ENCODE data around the gene GJC2.

The GJC2 gene

DNA sequence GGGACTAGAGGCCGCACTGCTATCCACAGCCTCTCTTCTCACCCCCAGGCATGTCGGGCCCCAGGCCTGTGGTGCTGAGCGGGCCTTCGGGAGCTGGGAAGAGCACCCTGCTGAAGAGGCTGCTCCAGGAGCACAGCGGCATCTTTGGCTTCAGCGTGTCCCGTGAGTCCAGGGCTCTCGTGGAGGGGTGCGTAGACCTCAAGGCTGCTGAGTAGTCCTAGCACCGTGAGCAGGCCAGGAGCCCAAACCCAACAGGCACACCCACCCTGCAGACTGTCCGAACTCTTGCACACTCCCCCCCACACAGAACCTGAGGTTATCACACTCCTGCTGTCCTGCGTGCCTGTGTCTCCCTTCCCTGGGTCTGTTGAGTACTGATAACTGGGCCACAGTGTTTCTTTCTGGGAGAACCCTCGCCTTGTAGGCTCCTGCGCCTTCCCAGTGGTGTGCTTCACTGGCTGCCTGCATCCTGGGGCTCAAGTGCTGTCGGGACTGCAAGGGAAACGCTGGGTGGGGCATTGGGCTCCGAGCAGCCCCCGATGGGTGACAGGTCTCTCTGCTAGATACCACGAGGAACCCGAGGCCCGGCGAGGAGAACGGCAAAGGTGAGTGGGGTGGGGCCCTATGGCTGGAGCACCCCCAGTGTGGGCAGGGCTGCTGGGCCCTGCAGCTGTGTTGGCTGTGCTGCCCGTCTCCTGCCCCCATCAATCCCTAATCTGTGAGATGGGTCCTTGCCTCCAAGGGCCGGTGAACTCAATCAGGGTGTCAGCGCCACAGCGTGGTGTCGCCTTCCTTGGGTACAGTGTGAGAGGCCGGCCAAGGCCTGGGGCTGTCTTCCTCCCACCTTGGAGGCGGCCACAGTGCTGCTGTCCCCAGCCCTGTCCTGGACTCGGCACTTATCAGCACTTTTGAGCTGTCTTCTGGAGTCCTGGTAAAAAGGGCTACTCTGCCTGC, 4.0 kb upstream of the GJC2 start:
- no peak for DNase-seq (ENCODE audit: low read depth)

DNA sequence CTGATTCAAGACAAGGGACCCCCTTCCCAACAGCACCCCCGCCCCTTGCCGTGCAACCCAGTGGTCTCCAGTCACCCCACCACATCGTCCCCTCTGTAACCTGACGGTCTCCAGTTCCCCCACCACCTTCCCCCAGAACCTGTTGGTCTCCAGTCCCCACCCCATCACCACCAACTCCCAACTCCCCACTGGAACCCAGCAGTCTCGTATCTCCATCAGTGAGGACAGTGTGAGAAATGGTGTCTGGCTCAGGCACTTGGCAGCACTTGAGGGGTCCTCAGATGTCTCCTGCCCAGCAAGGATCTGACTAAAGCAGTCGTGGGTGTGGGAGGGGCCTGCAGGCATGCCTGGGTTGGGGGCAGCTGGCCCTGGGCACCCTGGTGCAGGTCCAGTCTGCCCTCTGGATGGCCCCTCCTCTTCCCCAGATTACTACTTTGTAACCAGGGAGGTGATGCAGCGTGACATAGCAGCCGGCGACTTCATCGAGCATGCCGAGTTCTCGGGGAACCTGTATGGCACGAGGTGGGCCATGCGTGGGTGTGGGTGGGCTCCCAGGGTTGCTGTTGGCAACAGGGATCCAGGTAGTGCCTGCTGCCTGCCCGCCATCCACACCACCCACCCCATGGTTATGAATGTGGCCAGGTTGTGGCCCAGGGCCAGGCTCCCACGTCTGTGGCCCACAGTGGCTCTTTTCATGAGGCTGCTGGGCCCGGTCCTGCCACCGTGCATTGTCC, 3.1 kb upstream of the GJC2 start:
- no peak for DNase-seq (ENCODE audit: low read depth)

DNA sequence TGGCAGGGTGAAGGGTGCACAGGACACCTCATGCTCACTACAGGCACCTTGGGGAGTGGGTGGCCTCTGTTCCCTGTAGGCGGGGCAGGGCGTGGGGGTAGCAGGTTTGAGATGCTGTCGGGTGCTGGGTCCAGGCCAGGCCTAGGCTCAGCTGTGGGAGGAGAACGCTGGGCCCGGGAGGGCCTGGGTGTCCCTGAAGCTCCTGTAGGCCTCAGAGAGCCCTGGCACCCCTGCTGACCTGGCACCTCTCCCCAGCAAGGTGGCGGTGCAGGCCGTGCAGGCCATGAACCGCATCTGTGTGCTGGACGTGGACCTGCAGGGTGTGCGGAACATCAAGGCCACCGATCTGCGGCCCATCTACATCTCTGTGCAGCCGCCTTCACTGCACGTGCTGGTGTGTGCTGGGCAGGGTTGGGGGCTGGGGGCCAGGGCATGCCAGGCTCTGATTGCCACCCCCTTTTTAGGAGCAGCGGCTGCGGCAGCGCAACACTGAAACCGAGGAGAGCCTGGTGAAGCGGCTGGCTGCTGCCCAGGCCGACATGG, 2.5 kb upstream of the GJC2 start:
- no peak for DNase-seq (ENCODE audit: low read depth)

DNA sequence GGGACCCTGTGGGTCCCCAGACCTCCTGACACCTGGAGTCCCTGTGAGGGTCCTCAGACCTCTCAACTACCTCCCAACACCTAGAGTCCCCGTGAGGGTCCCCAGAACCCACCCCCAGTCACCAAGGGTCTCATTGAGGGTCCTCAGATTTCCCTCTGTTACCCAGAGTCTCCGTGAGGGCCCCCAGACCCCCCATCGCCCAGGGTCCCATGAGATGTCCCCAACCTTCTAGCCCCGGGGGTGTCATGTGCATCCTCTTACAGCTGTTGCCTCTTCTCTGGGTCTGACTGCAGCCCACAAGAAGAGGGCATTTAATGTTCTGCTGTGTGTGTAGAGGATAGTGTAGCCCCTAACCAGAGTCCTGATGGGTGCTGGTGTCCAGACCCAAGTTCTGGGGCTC, 2.0 kb upstream of the GJC2 start:
- DNase-seq (ENCODE audit: low read depth) = no peak

DNA sequence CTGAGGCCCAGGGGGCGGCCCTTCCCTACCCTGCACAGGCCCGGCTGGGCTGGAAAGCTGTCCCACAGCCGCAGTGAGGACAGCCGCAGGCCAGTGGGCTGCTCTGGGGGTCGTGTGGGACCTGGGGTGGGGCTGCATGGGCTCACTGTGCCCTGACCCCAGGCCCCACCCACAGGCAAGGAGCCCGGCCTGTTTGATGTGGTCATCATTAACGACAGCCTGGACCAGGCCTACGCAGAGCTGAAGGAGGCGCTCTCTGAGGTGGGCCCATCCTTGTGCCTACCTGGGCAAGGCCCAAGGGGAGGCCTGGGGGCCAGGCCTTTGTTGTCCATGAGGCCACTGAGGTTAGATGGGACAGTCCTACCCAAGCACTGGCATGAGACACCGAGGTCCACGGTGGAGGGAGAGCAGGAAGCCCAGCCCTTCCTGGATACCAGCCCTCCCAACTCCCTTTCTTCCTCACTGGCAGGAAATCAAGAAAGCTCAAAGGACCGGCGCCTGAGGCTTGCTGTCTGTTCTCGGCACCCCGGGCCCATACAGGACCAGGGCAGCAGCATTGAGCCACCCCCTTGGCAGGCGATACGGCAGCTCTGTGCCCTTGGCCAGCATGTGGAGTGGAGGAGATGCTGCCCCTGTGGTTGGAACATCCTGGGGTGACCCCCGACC, 1.4 kb upstream of the GJC2 start:
- no peak for DNase-seq (ENCODE audit: low read depth)

DNA sequence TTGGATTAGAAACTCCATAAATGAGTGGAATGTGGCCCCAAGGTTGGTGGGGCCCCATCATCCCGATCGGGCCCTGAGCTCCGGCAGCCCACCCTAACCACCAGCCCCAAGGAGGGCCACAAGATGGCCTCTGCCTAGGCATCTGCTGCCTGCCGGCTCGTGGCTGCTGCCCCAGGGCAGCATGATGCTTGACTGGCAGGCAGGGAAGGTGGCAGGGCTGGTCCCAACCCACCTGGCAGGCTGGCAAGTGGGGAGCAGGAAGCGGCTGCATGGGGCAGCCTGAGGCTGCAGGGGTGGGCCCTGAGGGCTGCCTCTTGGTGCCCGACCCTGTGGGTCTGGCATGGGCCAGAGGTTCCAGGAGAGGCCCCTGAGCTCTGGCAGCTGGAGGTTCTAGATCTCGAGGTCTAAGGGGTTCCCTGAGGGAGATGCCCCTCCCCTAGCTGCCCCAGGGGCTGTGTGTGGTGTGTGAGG, 760 bp upstream of the GJC2 start:
- DNase-seq (ENCODE audit: low read depth) = no peak

DNA sequence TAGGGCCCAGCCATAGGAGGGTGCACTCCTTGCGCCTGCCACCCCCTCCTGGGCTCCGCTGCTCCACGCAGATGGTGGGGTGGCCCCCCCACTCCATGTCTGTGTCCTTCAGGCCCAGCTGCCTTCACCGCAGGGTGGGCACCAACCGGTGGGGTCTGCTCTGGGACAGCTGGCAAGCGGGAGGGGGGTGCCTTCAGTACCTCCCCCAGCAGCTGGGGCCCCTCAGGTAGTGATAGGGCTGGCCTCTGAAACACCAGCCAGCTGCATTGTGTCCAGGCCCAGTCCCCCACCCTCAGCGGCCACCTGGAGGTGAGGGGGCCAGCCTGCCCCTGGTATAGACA, 360 bp downstream of the GJC2 start:
- no peak for DNase-seq (ENCODE audit: low read depth)

DNA sequence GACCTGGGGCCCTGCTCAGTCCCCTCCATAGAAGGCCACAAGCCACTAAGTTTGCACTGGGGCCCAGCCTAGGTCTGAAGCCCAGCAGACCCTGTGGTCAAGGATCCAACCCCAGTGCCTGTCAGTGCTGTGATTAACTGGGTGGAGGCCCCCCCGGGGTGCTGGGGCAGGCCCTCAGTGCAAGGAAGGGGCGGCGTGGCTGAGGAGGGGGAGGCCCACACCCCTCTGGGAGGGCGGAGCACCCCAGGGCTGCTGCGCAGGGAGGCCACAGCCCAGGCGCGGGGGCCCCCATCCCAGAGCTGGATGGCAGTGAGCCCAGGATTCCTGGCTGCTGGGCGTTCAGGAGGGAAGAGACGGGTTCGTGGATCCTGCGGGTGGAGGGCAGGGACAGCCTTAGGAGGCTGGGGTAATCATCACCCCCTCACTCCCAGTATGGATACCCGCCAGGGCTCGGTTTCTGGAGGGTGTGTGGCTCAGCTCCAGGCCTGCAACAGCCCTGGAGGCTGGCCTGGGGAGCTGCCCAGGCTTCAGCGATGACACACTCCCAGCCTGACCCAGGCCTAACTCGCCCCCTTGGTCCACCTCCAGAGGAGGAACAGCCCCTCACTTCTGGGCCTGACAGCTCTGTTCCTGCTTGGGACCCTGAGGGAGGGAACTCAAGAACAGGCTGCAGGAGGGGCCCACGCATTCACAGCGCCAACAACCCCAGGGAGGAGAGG, 890 bp downstream of the GJC2 start:
- no peak for DNase-seq (ENCODE audit: low read depth)

DNA sequence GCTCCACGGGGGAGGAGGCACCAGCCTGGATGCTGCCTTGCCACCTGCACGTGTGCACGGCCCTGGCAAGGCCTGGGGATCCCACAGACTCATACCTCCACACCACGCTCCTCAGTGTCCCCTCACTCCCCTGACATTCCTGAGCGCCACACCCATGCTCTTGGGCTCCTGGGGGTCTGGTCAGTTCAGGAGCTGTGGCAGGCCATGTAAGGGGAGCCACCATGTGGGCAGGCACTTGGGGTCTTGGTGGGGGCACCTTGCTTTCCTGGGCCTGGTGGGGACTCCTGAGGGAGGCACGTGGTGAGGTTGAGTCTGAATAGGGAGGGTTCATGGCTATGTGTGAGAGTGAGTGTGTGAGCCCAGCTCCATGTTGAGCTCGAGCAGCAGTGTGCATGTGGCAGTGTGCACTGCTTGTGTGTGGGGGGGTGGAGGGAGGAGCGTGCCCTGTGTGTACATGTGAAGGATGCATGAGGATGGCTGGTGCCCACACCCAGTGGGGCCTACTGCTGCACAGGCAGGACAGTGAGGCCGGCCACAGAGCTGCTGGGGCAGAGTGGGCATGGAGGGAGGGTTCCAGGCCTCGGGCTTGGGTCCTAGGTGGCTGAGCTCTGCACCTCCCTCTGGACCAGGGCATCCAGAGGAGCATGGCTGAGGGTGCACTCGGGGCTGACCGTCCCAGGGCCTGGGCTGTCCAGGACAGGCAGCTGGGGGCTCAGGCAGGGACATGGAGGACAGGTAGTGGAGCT, 1.6 kb downstream of the GJC2 start:
- DNase-seq (ENCODE audit: low read depth) = no peak

DNA sequence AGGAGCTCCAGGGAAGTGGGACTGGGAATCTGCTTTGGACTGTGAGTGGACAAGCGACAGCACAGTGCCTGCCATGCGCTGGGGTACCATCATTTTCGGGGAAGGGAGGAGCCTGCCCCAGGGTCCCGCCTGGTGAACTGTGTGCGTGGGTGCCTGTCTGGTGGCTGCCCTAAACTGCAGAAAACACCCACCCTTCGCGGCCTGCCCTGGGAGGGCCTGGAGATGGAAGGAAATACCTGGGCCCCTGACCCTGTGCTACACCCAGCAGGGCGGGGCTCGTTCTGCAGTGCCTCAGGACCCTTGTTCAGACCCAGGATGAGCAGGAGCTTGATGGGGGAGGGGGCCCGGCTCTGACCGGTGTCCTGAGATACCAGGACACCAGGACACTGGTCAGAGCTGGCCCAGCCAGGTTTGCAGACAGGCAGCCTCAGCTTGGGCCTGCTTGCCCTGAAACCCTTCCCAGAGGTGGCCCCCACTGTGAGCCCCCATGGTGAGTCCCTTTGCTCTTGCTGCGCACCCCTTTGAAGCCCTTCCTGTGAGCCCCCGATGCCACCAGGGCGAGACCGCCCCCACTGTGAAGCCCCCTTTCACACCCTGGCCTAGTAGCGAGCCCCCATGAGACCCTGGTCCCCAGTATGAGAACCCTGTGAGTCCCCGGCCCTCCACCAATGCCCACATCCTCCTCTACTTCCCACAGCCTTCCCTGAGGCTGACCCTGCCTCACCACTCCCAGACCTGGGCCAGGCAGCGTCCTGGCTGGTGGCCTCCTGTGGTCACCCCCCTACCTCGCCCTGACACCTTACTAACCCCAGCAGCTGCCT, 2.6 kb downstream of the GJC2 start:
- no peak for DNase-seq (ENCODE audit: low read depth)

DNA sequence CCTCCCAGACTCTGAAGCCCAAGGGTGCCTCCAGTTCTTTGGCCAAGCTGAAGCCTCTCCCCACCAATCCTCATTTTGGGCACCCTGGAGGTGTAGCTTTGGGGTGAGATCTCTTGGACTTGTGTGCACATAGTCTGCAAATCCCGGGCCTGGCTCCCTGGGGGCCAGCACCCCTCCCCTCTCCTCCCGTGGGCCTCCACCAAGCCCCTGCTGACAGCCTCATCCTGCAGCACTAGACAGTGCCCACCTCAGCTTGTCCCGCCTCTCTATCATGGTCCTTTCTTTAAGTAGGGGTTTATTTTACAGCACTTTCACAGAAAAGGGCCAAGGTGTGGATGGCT, 3.2 kb downstream of the GJC2 start:
- DNase-seq (ENCODE audit: low read depth) = no peak

DNA sequence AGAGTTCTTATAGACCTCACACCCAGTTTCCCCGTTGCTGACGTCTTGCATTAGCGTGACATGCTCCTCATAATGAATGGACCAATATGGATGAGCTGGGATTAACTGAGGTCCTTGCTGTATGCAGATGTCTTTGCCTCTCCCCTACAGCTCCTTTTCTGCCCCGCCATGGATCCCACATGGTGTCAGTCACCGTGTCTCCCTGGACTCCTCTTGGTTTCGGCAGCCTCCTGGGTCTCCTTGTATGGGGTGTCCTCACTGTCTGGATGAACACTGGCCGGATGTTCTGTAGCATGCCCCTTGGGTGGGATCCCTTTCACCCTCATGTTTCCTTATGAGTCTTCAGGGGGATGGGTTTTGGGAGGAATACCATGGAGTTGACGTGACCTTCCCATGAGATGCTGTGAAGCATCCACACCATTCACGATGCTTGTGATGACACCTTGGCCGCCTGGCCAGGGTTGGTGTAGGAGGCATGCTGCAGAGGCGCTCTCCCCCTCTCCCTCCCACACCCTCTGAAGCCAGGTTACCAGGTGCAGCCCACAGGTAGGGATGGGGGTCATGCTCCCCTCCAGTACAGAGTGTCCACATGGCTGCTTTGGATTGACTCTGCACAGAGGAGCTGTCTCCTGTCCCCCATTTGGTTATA, 4.4 kb downstream of the GJC2 start:
- DNase-seq (ENCODE audit: low read depth) = no peak

DNA sequence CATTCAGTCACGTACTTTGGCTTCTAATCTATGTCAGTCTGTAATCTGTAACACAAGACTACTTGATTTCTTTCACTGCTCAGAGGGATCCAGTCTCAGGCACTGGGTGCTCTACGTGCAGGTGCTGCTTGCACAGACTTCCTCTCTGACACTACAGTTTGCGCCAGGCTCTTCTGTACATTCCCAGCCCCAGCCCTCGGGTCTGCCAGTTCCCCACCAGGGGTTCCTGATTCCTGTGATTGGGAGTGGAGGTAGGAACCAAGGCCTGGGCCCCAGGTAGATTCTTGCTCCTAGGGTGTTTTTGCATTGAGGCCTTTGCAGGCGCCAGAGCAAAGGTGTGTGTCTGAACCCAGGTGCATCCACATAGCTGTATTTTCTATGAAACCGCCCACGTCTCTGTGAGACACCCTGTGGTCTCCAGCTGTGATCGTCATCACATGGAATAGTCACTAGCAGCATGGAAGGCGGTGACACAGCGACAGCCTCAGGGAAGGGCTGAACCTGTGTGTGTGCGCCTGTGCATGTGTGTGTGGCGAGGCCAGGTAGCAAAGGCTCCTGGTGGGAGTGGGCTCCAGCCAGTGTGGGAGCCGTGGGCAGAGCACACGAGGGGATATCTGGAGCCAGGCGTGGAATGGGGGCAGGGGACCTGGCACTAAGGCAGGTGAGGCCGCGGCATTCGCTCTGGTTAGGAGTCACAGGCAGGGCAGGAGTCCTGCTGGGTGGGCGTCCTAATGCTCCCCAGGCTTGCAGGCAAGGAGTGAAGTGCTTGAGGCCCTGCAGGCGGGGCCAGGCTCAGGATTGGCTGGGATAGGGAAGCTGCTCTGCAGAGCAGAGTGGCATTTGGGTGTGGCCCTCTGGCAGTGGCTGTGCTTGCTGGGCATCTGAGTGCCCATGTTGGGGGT, 5.2 kb downstream of the GJC2 start:
- DNase-seq (ENCODE audit: low read depth) = peak; percentile 44

DNA sequence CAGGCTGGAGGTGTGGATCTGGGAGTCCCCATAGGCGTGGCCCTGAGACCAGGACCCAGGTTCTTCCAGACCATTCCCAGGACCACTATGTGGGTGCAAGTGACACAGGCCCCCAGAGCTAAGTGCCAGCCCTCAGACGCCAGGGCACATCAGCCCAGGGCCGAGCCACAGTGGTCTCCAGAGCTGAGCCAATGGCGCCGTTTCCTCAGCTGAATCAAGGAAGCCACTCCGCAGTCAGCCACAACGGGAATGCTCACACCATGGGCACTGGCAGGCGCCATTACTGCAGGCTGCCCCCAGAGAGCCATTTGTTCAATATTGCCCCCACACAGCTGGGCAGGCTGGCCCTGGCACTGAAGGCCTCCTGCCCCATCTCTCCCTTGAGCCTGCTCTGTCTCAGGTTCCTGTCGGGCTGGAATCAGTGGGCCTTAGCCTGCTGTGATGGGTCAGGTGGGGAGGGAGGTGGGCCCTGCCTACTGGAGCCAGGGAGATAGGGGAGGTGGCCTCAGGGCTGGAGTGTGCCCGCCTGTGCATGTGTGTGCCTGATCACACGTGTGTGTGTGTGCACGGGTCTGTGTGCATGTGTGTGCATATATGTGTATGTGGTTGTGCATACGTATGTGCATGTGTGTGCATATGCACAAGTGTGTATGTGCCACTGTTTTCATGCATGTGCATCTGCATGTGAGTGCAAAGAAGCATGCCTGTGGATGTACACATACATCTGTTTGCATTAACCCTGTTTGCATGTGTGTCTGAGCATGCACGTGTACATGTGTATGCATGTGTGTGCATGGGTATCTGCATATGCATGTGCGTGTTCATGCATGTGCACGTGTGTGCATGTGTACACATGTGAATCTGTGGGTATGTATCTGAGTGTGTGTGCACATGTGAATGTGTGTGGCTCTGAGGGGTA, 6.1 kb downstream of the GJC2 start:
- DNase-seq (ENCODE audit: low read depth) = no peak

DNA sequence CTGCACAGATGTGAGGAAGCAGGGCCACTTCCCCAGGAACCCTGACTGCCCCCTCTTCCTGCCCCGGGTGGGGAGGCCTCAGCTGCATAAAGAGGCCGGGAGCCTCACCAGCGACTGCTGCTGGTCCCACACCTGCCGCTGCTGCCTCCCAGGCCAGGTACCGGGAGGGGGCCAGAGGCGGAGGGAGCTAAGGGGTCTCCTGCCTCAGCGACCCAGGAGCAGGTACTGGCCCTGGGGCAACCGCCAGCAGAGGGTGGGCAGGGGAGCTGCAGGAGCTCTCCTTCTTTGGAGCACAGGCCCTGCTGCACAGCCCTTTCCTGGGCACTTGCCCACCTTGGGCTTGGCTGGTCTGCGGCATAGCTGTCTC, 6.8 kb downstream of the GJC2 start:
- DNase-seq (ENCODE audit: low read depth) = no peak

DNA sequence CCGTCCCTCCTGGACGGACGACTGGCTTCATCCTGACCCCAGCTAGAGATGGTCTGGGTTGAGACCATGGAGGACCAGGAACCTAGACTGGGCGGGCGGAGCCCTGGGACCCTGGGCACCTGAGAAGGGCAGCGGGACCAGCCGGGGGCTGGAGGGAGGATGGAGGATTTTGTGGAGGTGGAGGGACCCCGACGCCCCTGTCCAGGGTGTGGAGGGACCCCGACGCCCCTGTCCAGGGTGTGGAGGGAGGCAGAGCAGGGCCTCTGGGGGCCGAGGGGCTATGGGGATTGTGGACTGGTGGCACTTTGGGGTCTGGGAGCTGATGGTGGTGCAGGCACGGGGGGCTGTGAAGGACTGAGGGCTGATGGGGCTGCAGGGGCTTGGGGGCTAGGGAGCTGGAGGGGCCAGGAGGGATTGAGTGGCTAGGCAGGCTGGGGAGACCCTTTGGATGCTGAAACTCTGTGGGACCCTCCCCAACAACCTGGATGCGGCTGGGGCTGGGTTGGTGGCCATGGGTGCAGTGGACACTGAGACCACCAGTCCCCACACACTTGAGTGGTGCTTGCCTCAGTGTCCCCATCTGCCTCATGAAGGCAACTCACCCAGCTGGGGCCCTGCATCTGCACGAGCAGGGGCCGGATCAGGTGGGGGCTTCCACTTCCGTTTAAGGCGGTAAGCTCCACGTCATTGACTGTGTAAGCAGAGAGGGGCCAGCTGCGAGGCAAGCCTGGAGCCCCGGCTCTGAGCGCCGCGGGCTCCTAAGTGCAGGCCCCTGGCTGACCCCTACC, 7.4 kb downstream of the GJC2 start:
- no peak for DNase-seq (ENCODE audit: low read depth)

DNA sequence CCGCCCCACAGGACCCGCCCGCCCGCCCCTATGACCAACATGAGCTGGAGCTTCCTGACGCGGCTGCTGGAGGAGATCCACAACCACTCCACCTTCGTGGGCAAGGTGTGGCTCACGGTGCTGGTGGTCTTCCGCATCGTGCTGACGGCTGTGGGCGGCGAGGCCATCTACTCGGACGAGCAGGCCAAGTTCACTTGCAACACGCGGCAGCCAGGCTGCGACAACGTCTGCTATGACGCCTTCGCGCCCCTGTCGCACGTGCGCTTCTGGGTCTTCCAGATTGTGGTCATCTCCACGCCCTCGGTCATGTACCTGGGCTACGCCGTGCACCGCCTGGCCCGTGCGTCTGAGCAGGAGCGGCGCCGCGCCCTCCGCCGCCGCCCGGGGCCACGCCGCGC, 8.0 kb downstream of the GJC2 start:
- DNase-seq (ENCODE audit: low read depth) = no peak
